COR-L47 (cell line): Measurements from ENCODE around the gene OFD1.

ENCODE experiments used
- DNase-seq: peaks from one replicate; lab custom pipeline; 2025; lab: John Stamatoyannopoulos, UW

OFD1 gene

DNA sequence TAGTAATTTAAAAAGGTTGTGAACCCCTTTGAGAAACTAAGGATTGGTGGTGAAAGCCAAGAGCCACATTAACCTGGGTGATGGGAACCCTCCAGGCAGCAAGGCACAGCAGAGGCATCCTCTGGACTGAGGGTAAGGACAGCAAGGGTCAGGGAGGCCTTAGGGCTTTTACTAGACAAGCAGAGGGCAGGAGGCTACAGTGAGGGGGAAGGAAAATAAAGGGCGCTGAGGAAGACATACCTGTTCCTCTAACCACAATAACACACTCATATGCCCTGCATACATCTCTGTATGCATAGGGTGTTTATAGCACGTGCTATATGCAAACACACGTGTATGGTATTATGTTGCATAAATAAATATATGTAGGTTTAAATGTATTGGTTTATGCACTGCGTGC is 63.6 kb downstream of the OFD1 start:
- no peak for DNase-seq

GRCh38 chrX:13803116-13803515 is 68.6 kb downstream of the OFD1 start:
- DNase-seq, result no peak

GRCh38 chrX:13805241-13805640 is 70.7 kb downstream of the OFD1 start:
- DNase-seq, result no peak

DNA sequence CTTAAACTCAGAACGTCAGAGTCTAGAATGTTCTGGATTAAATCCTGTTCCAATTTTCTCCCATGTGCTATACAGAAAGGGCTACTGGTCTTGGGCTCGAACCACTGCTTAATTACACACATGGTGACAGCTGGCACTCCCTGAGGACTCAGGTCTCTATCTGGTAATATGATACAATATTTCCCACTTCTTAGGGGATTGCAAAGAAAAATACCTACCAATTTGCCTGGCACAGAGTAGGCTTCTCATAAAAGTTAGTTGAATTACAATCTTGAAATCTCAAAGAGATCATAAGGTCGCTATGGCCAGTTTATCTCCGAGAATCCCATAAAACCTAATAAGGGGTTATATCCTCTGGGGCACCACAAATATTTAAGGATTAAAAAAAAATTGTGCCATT is 73.7 kb downstream of the OFD1 start:
- no peak for DNase-seq

DNA sequence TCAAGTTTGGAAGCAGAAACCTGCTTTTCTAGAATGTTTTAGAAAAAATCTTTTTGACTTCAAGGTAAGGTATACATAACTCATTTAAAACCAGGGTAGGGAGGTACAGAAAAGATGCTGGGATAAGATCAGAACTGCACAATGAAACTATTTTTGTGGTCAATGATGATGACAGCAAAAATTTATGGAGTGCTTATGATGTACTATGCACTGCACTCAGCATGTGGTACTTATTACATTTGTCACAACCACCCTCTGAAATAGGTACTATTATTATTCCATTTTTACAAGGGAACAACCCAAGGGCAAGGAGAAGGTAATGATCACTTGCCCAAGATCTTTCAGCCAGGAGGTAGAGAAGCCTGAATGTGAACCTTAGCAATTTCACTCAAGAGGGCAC is 74.3 kb downstream of the OFD1 start:
- no peak for DNase-seq

DNA sequence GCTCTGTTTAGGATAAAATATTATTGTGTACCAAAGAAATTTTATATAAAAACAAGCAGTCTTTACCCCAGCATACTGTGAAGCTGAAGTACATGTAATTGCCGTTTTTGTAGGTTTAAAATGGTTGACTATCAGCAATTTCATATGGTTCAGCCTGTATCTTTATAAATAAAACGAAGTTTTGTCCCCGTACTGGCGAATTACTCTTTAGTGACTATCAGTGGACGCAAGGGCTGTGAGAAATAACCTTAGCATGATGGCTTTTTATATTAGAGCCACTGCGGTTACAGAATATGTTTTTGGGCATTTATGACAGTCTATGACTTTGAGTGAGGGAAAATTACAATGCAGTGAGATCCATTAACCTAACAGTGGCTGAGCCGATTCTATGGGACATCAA is 81.1 kb downstream of the OFD1 start:
- DNase-seq, result no peak

- DNase-seq, result no peak
Observed at GRCh38 chrX:13816176-13816575, 81.6 kb downstream of the OFD1 start.

DNA sequence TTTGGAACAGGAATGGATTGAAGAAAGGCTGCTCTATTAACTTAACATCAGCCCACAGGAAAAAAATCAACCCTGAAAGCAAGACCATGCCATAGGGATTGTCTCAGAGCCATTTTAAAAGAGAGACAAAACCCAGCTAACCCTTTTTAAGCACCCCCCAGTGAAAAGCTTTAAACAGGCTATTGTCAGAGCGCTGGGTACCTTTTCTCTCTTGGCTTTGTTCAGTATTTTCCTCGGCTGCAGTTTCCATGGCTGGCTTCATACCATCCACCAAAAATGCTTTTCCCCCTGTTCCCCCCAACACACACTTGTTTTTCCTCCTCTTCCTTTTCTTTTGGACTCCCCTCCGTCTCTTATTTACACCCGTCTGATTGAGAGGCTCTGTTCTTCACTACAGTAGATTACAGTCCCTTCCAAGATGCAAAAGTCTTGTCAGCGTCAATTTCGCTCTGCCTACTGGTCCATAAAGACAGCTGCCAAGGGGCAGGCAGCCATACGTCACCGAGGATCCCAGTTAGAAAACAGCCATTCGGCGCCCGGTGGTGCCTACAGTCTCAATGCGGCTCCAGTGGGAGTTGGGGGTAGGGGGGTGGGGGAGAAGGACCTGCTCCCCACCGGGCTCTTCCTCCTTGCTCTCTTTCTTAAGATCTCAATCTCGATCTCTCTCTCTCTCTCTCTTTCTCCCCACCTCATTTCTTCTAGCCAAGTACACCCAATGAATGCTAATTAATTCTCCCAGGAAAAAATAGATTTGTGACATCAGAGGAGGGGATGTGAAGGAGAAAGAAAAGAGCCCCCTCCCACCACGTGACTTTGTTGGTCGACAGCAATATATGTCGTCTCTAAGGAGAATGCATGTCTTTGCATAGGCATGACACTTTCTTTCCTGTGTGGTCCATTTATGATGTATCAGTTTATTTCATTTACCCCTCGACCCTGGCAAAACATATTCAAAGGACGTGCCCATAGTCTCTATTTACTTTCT is 82.4 kb downstream of the OFD1 start, which contains the start of gene GPM6B:
TSS of gene GPM6B (minus strand) at position 451 of the 985 bp plus-strand sequence. CDS start at position 262, 189 bp downstream.
- no peak for DNase-seq
